NT2/D1 (cell line): Measurements from ENCODE around the gene FLOT2.

Experiments used
- SUZ12 ChIP-seq: IDR thresholded peaks from 2 replicates; pipeline ENCODE4 v1.6.1; 2011; ENCODE audit not compliant: insufficient read length, insufficient read depth; ENCODE audit errors: extremely low read depth
- YY1 ChIP-seq: IDR thresholded peaks from 2 replicates; pipeline ENCODE4 v1.6.1; 2011; ENCODE audit not compliant: insufficient read length, insufficient read depth
- ZNF274 ChIP-seq: IDR thresholded peaks from 2 replicates; pipeline ENCODE4 v1.6.1; 2011; ENCODE audit warnings: mild to moderate bottlenecking, low read depth, low read length

- TF ChIP-seq ZNF274 (no peak), YY1 (no peak), SUZ12 (no peak)
Measured at GRCh38 chr17:28878981-28879380, 18.6 kb downstream of the FLOT2 start.
